Choroid plexus epithelial cell (primary cell): ENCODE measurements around the gene PRXL2B.
"Not testable (repeated sequence)": the region's sequence is repeated elsewhere in the genome, so short reads cannot be mapped to it uniquely, and the experiment has no call there.

Experiments
- DNase-seq: peaks from one replicate; pipeline ENCODE4 v3.0.0-alpha.2; 2010; ENCODE audit warnings: low read depth
- H3K4me3 ChIP-seq: 2 replicates; pipeline ENCODE4 v1.5.1; 2011; ENCODE audit warnings: low read depth, mild to moderate bottlenecking, control low read depth, low read length, moderate library complexity
- CTCF ChIP-seq: conservative IDR thresholded peaks from 2 replicates; pipeline ENCODE4 v1.5.1; 2011; ENCODE audit warnings: low read depth, mild to moderate bottlenecking, control low read depth, inconsistent platforms, low read length, moderate library complexity

The PRXL2B gene

GRCh38 chr1:2546515-2547209 lies 39.9 kb upstream of the PRXL2B start:
- no peak for TF ChIP-seq CTCF
- peak overlapping the region; percentile 45 for H3K4me3 ChIP-seq
- DNase-seq: peak; percentile 58

GRCh38 chr1:2547210-2548067 lies 39.1 kb upstream of the PRXL2B start:
- no peak for DNase-seq
- H3K4me3 ChIP-seq: peak overlapping the region; percentile 45
- TF ChIP-seq CTCF: no peak

- peak; percentile 97 for TF ChIP-seq CTCF
- H3K4me3 ChIP-seq: no peak overlapping the region
- peak; percentile 73 for DNase-seq
These were observed 38.4 kb upstream of the PRXL2B start for GRCh38 chr1:2548068-2548589.

GRCh38 chr1:2549367-2550029 lies 37.1 kb upstream of the PRXL2B start:
- not testable (repeated sequence) for DNase-seq, H3K4me3 ChIP-seq

DNA sequence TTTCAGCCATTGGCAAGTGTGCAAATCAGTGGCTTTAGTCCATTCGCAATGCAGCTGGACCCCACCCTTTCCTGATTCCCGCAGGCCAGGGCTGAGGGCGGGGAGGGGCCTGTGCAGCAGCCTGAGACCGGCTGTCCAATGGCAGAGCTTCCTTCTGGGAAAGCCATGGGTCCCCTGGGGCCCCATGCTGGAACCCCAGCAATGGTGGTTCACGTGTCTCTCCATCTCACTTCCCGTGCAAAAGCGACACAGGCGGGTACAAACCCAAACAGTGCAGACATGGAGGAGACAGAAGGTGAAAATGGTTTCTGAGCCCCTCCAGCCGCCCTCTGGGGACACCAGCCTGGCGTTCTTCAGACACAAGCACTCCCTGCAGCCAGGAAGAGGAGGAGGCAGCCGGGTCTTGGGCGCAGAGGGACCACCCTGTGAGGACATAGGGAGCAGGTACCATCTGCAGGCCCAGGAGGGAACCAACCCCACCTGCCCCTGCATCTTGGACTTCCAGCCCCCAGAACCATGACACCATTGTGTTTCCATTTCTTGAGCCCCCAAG lies 36.2 kb upstream of the PRXL2B start:
- not testable (repeated sequence) for H3K4me3 ChIP-seq, DNase-seq

GRCh38 chr1:2551544-2551943 lies 35.0 kb upstream of the PRXL2B start:
- not testable (repeated sequence) for H3K4me3 ChIP-seq, DNase-seq

- no peak overlapping the region for H3K4me3 ChIP-seq
- DNase-seq: no peak
- no peak for TF ChIP-seq CTCF
These were observed 34.4 kb upstream of the PRXL2B start for GRCh38 chr1:2552189-2552588.

- not testable (repeated sequence) for H3K4me3 ChIP-seq, DNase-seq
These were observed 33.5 kb upstream of the PRXL2B start for GRCh38 chr1:2553076-2553475.
